22Rv1 (cell line): Measurements from ENCODE around the gene ZNF107.
"Not testable (repeated sequence)": the region's sequence is repeated elsewhere in the genome, so short reads cannot be mapped to it uniquely, and the experiment has no call there.

Experiments used
- H3K27ac ChIP-seq: fragments of 450-650 bp; 2 replicates; pipeline ENCODE4 v1.5.1; 2017
- ZFX ChIP-seq: fragments of 450-650 bp; IDR thresholded peaks from 2 replicates; pipeline ENCODE4 v1.6.1; 2017; ENCODE audit warnings: antibody characterized with exemption, borderline replicate concordance
- TF ChIP-seq, protein P1 (sequence below): fragments of 450-650 bp; IDR thresholded peaks from 2 replicates; pipeline ENCODE4 v1.5.1; 2017; ENCODE audit warnings: mild to moderate bottlenecking

The ZNF107 gene

DNA sequence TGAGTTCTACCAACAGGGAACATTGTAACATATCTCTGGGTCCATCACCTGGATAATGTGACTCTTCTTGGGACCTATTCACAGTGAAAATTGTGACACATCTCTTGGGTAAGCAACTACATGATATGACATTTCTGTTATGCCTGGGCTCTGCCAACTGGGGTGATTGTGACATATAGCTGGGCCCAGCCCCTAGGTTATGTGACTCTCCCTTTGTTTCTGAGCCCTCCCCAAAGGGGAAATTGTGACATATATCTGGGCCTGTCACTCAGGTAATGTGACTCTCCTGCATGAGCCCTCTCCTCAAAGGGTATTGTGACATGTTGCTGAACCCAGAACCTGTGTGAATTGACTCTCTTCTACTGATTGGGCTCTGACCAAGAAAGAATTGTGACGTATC, 22.4 kb upstream of the ZNF107 start:
- no peak overlapping the region for H3K27ac ChIP-seq
- TF ChIP-seq ZFX = no peak
- TF ChIP-seq, protein P1, sequence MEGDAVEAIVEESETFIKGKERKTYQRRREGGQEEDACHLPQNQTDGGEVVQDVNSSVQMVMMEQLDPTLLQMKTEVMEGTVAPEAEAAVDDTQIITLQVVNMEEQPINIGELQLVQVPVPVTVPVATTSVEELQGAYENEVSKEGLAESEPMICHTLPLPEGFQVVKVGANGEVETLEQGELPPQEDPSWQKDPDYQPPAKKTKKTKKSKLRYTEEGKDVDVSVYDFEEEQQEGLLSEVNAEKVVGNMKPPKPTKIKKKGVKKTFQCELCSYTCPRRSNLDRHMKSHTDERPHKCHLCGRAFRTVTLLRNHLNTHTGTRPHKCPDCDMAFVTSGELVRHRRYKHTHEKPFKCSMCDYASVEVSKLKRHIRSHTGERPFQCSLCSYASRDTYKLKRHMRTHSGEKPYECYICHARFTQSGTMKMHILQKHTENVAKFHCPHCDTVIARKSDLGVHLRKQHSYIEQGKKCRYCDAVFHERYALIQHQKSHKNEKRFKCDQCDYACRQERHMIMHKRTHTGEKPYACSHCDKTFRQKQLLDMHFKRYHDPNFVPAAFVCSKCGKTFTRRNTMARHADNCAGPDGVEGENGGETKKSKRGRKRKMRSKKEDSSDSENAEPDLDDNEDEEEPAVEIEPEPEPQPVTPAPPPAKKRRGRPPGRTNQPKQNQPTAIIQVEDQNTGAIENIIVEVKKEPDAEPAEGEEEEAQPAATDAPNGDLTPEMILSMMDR = no peak

DNA sequence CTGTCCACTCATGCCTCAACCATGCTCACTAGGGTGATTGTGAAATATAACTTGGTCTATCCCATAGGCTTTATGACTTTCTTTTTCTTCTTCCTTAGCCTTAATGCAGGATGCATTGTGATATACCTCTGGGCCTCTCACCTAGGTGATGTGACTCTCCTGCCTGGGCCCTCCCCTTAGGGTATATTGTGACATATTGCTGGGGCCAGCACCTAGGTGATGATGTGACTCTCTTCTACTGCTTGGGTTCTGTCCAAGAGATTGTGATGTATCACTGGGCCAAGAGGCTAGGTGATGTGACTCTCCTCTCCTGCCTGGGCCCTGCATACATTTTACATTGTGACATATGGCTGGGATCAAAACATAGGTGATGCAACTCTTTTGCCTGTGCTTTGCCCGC, 14.7 kb upstream of the ZNF107 start:
- no peak for TF ChIP-seq ZFX
- TF ChIP-seq, protein P1 = no peak
- no peak overlapping the region for H3K27ac ChIP-seq

DNA sequence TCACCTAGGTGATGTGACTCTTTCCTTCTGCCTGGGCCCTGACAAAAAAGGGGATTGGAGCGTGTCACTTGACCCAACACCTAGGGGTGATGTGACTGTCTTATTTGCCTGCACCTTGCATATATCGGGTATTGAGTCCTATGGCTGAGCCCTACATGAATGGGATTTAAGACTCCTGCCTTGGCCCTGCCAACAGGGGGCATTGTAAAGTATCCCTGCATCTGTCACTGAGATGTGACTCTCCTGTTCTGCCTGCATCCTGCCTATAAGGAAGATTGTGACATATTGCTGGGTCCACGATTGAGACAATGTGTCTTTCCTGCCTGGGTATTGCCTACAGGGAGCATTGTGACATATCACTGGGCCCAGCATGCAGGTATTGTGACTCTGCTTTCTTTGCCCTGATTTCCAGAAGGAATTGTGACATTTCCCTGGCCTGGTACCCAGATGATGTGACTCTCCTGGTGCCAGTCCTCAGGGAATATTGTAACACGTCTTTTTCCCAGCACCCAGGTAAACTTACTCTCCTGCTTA, 14.2 kb upstream of the ZNF107 start:
- TF ChIP-seq ZFX = no peak
- TF ChIP-seq, protein P1 = peak; percentile 4
- H3K27ac ChIP-seq = no peak overlapping the region

DNA sequence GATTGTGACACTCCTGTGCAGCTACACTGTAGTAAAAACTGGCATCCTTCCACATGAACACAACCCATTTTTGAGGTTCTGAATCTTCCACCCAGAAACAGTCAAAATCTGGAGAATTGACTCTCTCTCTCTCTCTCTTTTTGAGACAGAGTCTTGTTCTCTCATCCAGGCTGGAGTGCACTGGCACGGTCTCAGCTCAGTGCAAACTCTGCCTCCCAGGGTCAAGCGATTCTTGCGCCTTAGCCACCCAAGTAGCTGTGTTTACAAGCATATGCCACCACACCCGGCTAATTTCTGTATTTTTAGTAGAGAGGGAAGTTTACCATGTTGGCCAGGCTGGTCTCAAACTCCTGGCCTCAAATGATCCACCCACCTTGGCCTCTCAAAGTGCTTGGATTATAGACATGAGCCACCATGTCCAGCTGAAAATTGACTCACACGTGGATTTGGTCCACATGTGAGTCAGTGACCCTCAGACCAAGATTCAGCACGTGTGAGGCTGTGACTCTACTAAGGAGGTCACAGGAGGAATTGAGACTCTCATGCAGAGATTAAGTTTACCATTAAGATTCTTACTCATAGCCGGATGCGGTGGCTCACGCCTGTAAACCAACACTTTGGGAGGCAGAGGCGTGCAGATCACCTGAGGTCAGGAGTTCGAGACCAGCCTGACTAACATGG, 12.1 kb upstream of the ZNF107 start:
- TF ChIP-seq, protein P1 = no peak
- no peak for TF ChIP-seq ZFX

DNA sequence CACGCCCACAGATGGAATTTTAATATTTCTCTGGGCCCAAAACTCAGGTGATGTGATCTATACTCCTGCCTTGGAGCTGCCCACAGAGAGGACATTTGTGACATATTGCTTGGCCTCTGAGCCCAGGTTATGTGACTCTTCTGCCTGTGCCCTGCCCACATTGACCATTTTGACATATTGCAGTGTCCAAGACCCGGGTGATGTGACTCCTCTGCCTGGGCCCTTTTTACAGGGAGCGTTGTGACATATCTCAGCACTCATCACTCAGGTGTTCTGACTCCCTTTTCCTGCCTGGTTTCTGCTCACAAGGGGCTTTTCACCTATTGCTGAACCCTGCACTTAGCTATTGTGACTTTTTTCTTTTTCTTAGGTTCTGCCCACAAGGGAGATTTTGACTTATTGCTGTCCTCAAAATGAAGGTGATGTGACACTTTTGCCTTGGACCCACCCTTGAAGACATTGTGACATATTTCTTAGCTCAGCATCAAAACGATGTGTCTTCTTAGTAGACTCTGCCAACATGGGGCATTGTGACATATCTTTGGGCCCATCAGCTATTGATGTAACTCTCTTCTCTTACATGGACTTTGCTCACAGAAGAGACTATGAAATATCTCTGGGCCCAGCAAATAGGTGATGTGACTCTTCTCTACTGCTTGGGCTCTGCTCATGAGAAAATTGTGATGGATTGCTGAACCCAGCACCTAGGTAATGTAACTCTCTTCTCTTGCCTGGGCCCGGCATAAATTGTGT, 11.0 kb upstream of the ZNF107 start:
- H3K27ac ChIP-seq = no peak overlapping the region
- TF ChIP-seq, protein P1 = no peak
- TF ChIP-seq ZFX = no peak

More for the DNA sequence above, 12.1 kb upstream of the ZNF107 start:
- no peak overlapping the region for H3K27ac ChIP-seq

DNA sequence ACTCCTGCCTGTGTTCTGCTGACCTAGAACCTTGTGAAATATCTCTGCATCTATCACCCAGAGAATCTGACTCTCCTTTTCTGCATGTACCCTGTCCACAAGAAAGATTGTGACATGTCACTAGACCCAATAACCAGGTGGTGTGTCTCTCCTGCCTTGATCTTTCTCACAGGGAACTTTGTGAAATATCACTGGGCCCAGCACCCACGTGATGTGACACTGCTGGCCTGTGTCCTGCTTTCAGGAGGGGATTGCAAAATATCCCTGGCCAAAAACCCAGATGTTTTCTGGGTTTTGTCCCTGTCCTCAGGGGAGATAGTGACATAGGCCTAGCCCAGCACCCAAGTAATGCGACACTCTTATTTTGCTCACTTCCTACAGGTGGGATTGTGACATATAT, 10.1 kb upstream of the ZNF107 start:
- TF ChIP-seq ZFX = no peak
- TF ChIP-seq, protein P1 = no peak
- no peak overlapping the region for H3K27ac ChIP-seq

DNA sequence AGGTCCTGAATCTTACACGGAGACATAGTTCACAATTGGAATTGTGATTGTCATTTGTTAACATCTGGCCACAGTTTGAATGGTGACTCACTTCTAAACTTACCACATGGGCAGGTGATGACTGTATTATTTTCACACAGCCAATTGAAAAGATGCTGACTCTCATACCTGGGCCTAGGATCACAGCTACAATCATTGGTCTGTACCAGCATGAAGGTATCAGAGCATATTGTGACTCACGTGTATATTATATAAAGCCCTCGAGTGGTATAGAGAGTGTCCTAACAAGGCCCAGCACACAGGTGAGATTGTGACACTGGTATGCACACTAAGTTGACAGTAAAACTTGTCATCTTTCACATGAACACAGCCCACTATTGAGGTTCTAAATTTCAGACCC, 9.4 kb upstream of the ZNF107 start:
- TF ChIP-seq, protein P1 = no peak
- no peak for TF ChIP-seq ZFX
- H3K27ac ChIP-seq = no peak overlapping the region

DNA sequence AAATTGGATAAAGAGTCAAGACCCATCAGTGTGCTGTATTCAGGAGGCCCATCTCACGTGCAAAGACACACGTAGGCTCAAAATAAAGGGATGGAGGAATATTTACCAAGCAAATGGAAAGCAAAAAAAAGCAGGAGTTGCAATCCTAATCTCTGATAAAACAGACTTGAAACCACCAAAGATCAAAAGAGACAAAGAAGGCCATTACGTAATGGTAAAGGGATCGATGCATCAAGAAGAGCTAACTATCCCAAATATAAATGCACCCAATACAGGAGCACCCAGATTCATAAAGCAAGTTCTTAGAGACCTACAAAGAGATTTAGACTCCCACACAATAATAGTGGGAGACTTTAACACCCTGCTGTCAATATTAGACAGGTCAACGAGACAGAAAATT, 3.8 kb upstream of the ZNF107 start:
- not testable (repeated sequence) for H3K27ac ChIP-seq
